CD4-positive, alpha-beta T cell (primary cell): ENCODE measurements around the gene TMEM81. TPM values are rescaled to one million over a fixed set of nuclear protein-coding genes. Genes with fewer than 3 reads are reported as not detected.

ENCODE experiments used
- ATAC-seq: fragments of 200-7000 bp; cut with Tn5 transposase; one replicate; pipeline ENCODE4 v1.10.0; 2022; ENCODE audit warnings: mild to moderate bottlenecking; ENCODE audit not compliant: poor library complexity
- CTCF ChIA-PET: fragments of 350-600 bp; sonication (Branson Sonifier 250); formaldehyde crosslinking; loops from one replicate; lab custom pipeline; 2021; ENCODE audit warnings: antibody characterized with exemption, inconsistent platforms; lab: Charles Lee
- POLR2A ChIA-PET: fragments of 350-600 bp; sonication (Branson Sonifier 250); formaldehyde crosslinking; loops from one replicate; lab custom pipeline; 2021; ENCODE audit warnings: antibody characterized with exemption, inconsistent platforms; lab: Charles Lee
- DNase-seq, 14 experiments: peaks; one replicate each; pipeline ENCODE4 v3.0.0-alpha.2; 2013 to 2020; ENCODE audit warnings: mixed read lengths in 2 of 14
- H3K27ac ChIP-seq, 2 donors: one replicate each; pipeline versions ENCODE4 v1.5.1 to v1.7.0; 2013; ENCODE audit warnings: low read length in 2 of 2, low read depth in 1 of 2, mild to moderate bottlenecking in 1 of 2
- H3K27me3 ChIP-seq, 2 experiments: 1 replicate in 1 of 2; 2 replicates in 1 of 2; pipeline versions ENCODE4 v1.6.1 to v1.7.0; 2013; ENCODE audit warnings: low read length in 2 of 2, control low read depth in 1 of 2, mild to moderate bottlenecking in 1 of 2, moderate library complexity in 1 of 2; ENCODE audit not compliant: insufficient read depth in 2 of 2, control insufficient read depth in 1 of 2
- H3K36me3 ChIP-seq: one replicate; pipeline ENCODE4 v1.6.1; 2013; ENCODE audit warnings: low read length, control low read depth; ENCODE audit not compliant: insufficient read depth
- H3K4me1 ChIP-seq: one replicate; pipeline ENCODE4 v1.6.1; 2013; ENCODE audit warnings: low read length, control low read depth; ENCODE audit not compliant: insufficient read depth
- H3K4me3 ChIP-seq: one replicate; pipeline ENCODE4 v1.5.1; 2013; ENCODE audit warnings: mild to moderate bottlenecking, low read length, moderate library complexity
- H3K9me3 ChIP-seq, 2 experiments: 1 replicate in 1 of 2; 2 replicates in 1 of 2; pipeline versions ENCODE4 v1.6.1 to v1.7.0; 2013; ENCODE audit warnings: low read length in 2 of 2, mild to moderate bottlenecking in 2 of 2, control low read depth in 1 of 2, moderate library complexity in 1 of 2; ENCODE audit not compliant: control insufficient read depth in 1 of 2, insufficient read depth in 1 of 2
- H3K27ac Mint-ChIP-seq: one replicate; pipeline ENCODE4 v1.8.0; 2020; ENCODE audit warnings: mixed read lengths
- H3K27me3 Mint-ChIP-seq: one replicate; pipeline ENCODE4 v1.8.0; 2021; ENCODE audit warnings: mixed read lengths
- H3K36me3 Mint-ChIP-seq: one replicate; pipeline ENCODE4 v1.8.0; 2021; ENCODE audit warnings: low read depth, mixed read lengths
- H3K4me1 Mint-ChIP-seq: one replicate; pipeline ENCODE4 v1.8.0; 2021; ENCODE audit warnings: low read depth, mixed read lengths
- H3K4me3 Mint-ChIP-seq: one replicate; pipeline ENCODE4 v1.8.0; 2020; ENCODE audit warnings: mild to moderate bottlenecking, mixed read lengths
- H3K9me3 Mint-ChIP-seq: one replicate; pipeline ENCODE4 v1.8.0; 2020; ENCODE audit warnings: mixed read lengths
- intact Hi-C, 2 experiments: fragments of 100-400 bp; cut with DNase I in 1 of 2; cut with micrococcal nuclease in 1 of 2; formaldehyde crosslinking; loops; one replicate each; pipeline versions ENCODE4 v1.15.1 to v1.9.0; 2023 to 2025; cut with DNase I, micrococcal nuclease
- total RNA-seq, 174 experiments: library from RNA in 2 of 174; stranded (reverse) in 2 of 174; gene quantifications; one replicate each; pipeline ENCODE4 v1.2.3 and lab custom pipeline; 2021 to 2026
- TF ChIP-seq, protein P1 (sequence below): fragments of 200-600 bp; IDR thresholded peaks from one replicate; pipeline ENCODE4 v1.8.0; 2022; ENCODE audit warnings: antibody characterized with exemption, mild to moderate bottlenecking

TMEM81 gene
- total RNA-seq, 2 experiments from 2014 or later, result 2.1 to 2.2 TPM

- Mint-ChIP-seq H3K36me3 (no peaks in the 10 kb centered on the region), H3K27me3 (no peaks in the 10 kb centered on the region), H3K4me1 (no peaks in the 10 kb centered on the region), H3K27ac (no peak overlapping the region), H3K4me3 (no peak overlapping the region), H3K9me3 (no peaks in the 10 kb centered on the region)
- intact Hi-C loops, result no loop called here
- no peaks in the 10 kb centered on the region for H3K27me3 ChIP-seq
- CTCF ChIA-PET, result no interaction called here
- H3K4me3 ChIP-seq, result no peak overlapping the region
- DNase-seq (no peak), ATAC-seq (no peak)
- TF ChIP-seq, protein P1, sequence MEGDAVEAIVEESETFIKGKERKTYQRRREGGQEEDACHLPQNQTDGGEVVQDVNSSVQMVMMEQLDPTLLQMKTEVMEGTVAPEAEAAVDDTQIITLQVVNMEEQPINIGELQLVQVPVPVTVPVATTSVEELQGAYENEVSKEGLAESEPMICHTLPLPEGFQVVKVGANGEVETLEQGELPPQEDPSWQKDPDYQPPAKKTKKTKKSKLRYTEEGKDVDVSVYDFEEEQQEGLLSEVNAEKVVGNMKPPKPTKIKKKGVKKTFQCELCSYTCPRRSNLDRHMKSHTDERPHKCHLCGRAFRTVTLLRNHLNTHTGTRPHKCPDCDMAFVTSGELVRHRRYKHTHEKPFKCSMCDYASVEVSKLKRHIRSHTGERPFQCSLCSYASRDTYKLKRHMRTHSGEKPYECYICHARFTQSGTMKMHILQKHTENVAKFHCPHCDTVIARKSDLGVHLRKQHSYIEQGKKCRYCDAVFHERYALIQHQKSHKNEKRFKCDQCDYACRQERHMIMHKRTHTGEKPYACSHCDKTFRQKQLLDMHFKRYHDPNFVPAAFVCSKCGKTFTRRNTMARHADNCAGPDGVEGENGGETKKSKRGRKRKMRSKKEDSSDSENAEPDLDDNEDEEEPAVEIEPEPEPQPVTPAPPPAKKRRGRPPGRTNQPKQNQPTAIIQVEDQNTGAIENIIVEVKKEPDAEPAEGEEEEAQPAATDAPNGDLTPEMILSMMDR, result no peak
- H3K27ac ChIP-seq, result no peak overlapping the region
- POLR2A ChIA-PET, result no interaction called here
- H3K4me1 ChIP-seq, result no peaks in the 10 kb centered on the region
- no peaks in the 10 kb centered on the region for H3K9me3 ChIP-seq
- H3K36me3 ChIP-seq, result no peaks in the 10 kb centered on the region
Measured at GRCh38 chr1:205056188-205056611, 28.1 kb downstream of the TMEM81 start.

GRCh38 chr1:205054013-205054412 is 30.2 kb downstream of the TMEM81 start:
- no peaks in the 10 kb centered on the region for H3K9me3 Mint-ChIP-seq
- no peaks in the 10 kb centered on the region for H3K4me1 Mint-ChIP-seq
- DNase-seq (no peak), ATAC-seq (no peak)
- ChIA-PET CTCF (no interaction called here), POLR2A (no interaction called here)
- H3K27ac ChIP-seq, result no peak overlapping the region
- no peaks in the 10 kb centered on the region for H3K36me3 Mint-ChIP-seq
- intact Hi-C loops, result no loop called here
- H3K27me3 Mint-ChIP-seq, result no peaks in the 10 kb centered on the region
- H3K4me1 ChIP-seq, result no peaks in the 10 kb centered on the region
- H3K27me3 ChIP-seq, result no peaks in the 10 kb centered on the region
- no peak overlapping the region for H3K27ac Mint-ChIP-seq
- H3K9me3 ChIP-seq, result no peaks in the 10 kb centered on the region
- TF ChIP-seq, protein P1, result no peak
- H3K4me3 ChIP-seq, result no peak overlapping the region
- H3K4me3 Mint-ChIP-seq, result no peak overlapping the region
- H3K36me3 ChIP-seq, result no peaks in the 10 kb centered on the region

DNA sequence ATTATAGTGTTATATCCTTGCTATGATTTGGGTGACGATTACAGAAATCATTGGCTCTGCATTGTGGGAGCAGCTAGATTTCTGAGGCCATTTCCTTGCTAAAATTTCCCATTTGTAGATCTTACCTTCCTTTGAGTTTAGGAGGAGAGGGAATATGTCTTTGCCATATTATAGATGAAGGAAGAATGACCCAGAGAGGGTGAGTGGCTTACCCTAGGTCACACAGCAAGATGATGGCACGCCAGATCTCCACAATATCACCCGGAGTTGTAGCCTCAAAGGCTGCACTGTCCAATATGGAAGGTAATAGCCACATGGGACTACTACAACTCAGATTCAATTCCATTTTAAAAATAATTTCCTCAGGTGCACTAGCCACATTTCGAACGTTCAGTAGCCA is 31.0 kb downstream of the TMEM81 start:
- TF ChIP-seq, protein P1, result no peak
- Histone ChIP-seq H3K4me1 (no peaks in the 10 kb centered on the region), H3K27me3 (peaks cover 0 to 2% of the 10 kb centered on the region in 2 experiments), H3K9me3 (no peaks in the 10 kb centered on the region), H3K27ac (no peak overlapping the region), H3K36me3 (no peaks in the 10 kb centered on the region), H3K4me3 (no peak overlapping the region)
- ChIA-PET POLR2A (interaction anchor here (0.7 kb wide), 1 partner anchor 1522 kb away, joined by 3 read pairs; no protein-coding TSS in a partner anchor), CTCF (interaction anchor here (1.1 kb wide), 1 partner anchor 605 kb away, joined by 3 read pairs; no protein-coding TSS in a partner anchor)
- DNase-seq (no peak), ATAC-seq (no peak)
- H3K27ac Mint-ChIP-seq, result no peak overlapping the region
- no peaks in the 10 kb centered on the region for H3K9me3 Mint-ChIP-seq
- intact Hi-C loops, result no loop called here
- H3K4me3 Mint-ChIP-seq, result no peak overlapping the region
- H3K4me1 Mint-ChIP-seq, result no peaks in the 10 kb centered on the region
- peaks cover 3% of the 10 kb centered on the region for H3K27me3 Mint-ChIP-seq
- no peaks in the 10 kb centered on the region for H3K36me3 Mint-ChIP-seq
